ENCODE data around the gene SH3RF3. TPM values are rescaled to one million over a fixed set of nuclear protein-coding genes. Genes with fewer than 3 reads are reported as not detected.

SH3RF3 gene
- total RNA-seq, 2 donors from 2014 or later = 37.4 to 61.7 TPM

DNA sequence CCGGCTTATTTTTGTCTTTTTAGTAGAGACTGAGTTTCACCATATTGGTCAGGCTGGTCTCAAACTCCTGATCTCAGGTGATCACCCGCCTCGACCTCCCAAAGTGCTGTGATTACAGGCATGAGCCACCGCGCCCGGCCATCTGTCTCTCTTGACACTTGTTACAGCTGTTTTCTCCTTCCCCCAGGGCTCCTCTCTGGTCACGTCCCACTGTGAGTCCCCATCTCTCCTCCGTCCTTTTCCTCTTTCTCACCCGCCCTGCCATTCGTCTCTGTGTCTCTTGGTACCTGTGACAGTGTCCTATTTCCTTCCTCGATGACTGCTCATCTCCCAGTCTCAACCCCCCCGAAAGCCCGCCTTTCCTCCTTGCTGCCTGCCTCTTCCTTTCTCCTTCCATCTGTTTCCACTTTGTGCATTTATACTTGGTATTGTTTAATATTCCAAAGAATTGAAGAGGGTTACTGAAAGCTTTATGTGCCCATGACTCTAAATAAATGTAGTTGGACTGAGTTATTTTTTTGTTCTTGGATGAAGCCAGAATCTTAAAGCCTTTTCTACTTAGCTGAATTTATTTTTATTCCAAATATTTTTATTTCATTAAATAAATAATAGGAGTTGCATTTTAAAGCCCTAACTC lies 241.5 kb downstream of the SH3RF3 start:
- no peak overlapping the region for H3K4me3 ChIP-seq
- no peak for DNase-seq (ENCODE audit: low spot score)
- peaks cover 3 to 24% of the 10 kb centered on the region in 2 donors for H3K4me1 ChIP-seq (ENCODE audit: control insufficient read depth in 1 of 2, low read depth in 2 of 2)
- no peaks in the 10 kb centered on the region for H3K27me3 ChIP-seq (replicated peaks; ENCODE audit: insufficient read depth)
- H3K27ac ChIP-seq = no peak overlapping the region
- peaks cover 18% of the 10 kb centered on the region for H3K36me3 ChIP-seq
- TF ChIP-seq, protein P1, sequence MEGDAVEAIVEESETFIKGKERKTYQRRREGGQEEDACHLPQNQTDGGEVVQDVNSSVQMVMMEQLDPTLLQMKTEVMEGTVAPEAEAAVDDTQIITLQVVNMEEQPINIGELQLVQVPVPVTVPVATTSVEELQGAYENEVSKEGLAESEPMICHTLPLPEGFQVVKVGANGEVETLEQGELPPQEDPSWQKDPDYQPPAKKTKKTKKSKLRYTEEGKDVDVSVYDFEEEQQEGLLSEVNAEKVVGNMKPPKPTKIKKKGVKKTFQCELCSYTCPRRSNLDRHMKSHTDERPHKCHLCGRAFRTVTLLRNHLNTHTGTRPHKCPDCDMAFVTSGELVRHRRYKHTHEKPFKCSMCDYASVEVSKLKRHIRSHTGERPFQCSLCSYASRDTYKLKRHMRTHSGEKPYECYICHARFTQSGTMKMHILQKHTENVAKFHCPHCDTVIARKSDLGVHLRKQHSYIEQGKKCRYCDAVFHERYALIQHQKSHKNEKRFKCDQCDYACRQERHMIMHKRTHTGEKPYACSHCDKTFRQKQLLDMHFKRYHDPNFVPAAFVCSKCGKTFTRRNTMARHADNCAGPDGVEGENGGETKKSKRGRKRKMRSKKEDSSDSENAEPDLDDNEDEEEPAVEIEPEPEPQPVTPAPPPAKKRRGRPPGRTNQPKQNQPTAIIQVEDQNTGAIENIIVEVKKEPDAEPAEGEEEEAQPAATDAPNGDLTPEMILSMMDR (IDR thresholded peaks at IDR 0.05) = no peak
- H3K9me3 ChIP-seq = no peaks in the 10 kb centered on the region
- ATAC-seq (ENCODE audit: insufficient number of reproducible peaks, low FRiP score, low read depth) = no peak

DNA sequence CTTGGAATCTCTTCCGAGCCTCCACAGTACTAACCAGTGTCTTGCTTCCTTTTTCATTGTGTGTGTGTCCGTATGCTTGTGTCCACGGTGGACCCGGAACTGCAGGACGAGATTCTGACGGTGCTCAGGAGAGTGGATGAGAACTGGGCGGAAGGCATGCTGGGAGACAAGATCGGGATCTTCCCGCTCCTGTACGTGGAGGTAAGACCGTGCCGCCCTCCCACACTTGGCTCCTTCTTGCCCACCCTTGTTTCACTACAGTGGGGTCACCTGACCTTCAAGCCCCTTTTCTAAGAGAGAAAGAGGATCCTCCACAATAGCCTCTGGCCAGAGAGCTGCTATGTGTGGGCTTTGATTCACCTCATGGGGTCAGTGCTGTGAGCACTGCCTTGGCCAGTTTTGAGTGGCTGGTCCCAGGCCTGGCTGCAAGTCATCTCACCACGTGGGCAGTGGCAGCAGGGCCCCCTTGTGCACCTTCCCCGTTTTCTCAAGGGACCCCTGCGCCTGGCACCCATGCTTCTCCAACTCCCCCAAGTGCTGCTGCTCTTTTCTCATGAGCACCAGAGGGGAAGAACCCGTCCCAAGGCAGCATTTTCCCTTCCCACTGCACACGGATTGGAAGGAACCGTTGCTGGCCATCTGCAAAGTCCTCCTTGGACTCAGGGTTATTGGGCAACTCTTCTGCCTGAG lies 242.6 kb downstream of the SH3RF3 start:
- Histone ChIP-seq H3K9me3 (no peaks in the 10 kb centered on the region), H3K27ac (no peak overlapping the region), H3K36me3 (peaks cover 18% of the 10 kb centered on the region), H3K27me3 (replicated peaks; ENCODE audit: insufficient read depth) (no peaks in the 10 kb centered on the region), H3K4me3 (no peak overlapping the region), H3K4me1 (ENCODE audit: control insufficient read depth in 1 of 2, low read depth in 2 of 2) (peaks cover 5 to 28% of the 10 kb centered on the region in 2 donors)
- TF ChIP-seq, protein P1 (IDR thresholded peaks at IDR 0.05) = no peak
- DNase-seq (ENCODE audit: low spot score) = no peak
- ATAC-seq (ENCODE audit: insufficient number of reproducible peaks, low FRiP score, low read depth) = no peak

DNA sequence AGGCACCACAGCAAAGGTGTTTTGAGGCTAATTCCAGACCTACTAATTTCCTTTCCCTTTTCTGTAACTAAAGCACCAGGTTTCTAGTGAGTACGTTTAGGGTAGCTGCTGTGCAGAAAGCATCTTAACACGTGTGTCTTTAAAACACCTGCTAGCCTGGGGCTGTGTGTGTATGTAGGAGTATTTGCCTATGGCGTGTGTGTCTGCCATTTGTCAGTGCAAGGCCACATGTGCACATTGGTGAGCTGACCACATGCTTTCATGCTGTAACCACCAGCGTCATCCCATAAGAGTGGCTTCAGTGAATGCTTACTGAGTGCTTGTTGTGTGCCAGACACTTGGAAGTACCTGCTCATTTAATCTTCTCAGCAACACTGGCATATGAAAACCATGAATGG lies 243.2 kb downstream of the SH3RF3 start:
- Histone ChIP-seq H3K36me3 (peaks cover 18% of the 10 kb centered on the region), H3K27ac (no peak overlapping the region), H3K4me1 (ENCODE audit: control insufficient read depth in 1 of 2, low read depth in 2 of 2) (peaks cover 5 to 28% of the 10 kb centered on the region in 2 donors), H3K4me3 (no peak overlapping the region), H3K27me3 (replicated peaks; ENCODE audit: insufficient read depth) (no peaks in the 10 kb centered on the region), H3K9me3 (no peaks in the 10 kb centered on the region)
- ATAC-seq (ENCODE audit: insufficient number of reproducible peaks, low FRiP score, low read depth) (no peak), DNase-seq (ENCODE audit: low spot score) (no peak)
- TF ChIP-seq, protein P1 (IDR thresholded peaks at IDR 0.05) = no peak

DNA sequence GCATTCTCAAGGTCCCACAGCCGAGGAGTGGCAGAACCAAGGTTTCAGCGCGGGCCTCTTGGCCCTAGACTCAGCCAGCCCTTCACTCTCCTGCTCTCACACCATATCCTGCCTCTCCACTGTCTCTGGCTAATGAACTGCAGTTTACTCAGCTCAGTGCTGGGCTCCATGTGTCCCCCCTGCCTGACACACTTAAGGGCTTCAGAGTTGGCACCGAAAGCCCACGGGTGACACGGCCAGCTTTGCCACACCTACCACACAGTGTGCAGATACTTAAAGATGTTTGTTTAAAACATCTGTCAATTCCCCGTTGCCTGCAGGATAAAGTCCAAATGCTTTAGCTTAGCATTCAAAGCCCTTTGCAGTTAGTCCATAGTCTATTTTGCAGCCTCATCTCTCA lies 243.6 kb downstream of the SH3RF3 start:
- no peak overlapping the region for H3K4me3 ChIP-seq
- DNase-seq (ENCODE audit: low spot score) (no peak), ATAC-seq (ENCODE audit: insufficient number of reproducible peaks, low FRiP score, low read depth) (no peak)
- no peaks in the 10 kb centered on the region for H3K27me3 ChIP-seq (replicated peaks; ENCODE audit: insufficient read depth)
- H3K27ac ChIP-seq = no peak overlapping the region
- H3K36me3 ChIP-seq = peaks cover 18% of the 10 kb centered on the region
- H3K9me3 ChIP-seq = no peaks in the 10 kb centered on the region
- TF ChIP-seq, protein P1 (IDR thresholded peaks at IDR 0.05) = no peak
- H3K4me1 ChIP-seq (ENCODE audit: control insufficient read depth in 1 of 2, low read depth in 2 of 2) = peaks cover 5 to 23% of the 10 kb centered on the region in 2 donors

DNA sequence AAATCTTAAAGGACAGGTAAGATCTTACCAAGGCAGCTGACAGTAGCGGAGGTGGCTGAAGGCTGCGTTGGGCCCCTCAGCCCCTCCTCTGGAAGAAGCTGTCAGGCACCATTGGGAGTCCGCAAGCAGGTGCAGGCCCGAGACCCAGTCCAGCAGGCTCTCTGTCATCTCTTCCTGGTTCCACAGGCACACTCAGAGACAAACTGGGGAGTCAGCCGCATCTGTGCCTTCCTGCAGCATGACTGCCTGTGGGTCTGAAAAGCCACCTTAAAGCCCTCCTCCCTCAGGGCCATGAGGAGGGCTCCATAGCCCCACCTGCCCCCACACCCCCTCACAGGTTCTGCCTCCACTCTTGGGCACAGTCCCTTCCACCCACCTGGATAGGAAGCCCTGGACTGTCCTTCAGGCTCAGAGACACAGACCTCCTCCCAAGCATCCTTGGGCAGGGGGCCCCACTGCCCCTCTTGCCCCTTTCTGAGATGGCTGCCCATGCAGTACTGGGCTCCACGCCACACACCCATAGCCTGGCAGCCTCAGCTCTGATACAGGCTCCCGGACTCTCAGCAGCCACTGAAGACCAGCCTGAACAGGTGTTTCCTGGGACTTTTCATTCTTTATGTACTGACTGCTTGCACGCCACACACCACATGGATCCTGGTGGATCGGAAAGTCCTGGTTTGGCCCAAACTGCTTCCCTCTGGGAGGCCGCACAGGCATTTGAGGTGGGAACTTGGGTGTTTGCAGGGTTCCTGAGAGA lies 245.0 kb downstream of the SH3RF3 start:
- H3K9me3 ChIP-seq = no peaks in the 10 kb centered on the region
- peaks cover 2 to 12% of the 10 kb centered on the region in 2 donors for H3K4me1 ChIP-seq (ENCODE audit: control insufficient read depth in 1 of 2, low read depth in 2 of 2)
- TF ChIP-seq, protein P1 (IDR thresholded peaks at IDR 0.05) = no peak
- no peak overlapping the region for H3K4me3 ChIP-seq
- H3K36me3 ChIP-seq = peaks cover 18% of the 10 kb centered on the region
- no peak for ATAC-seq (ENCODE audit: insufficient number of reproducible peaks, low FRiP score, low read depth)
- no peak for DNase-seq (ENCODE audit: low spot score)
- H3K27ac ChIP-seq = no peak overlapping the region
- no peaks in the 10 kb centered on the region for H3K27me3 ChIP-seq (replicated peaks; ENCODE audit: insufficient read depth)

All from thoracic aorta (tissue), 2 donors.